ENCODE measurements around the gene LAMC3. TPM values are rescaled to one million over a fixed set of nuclear protein-coding genes. Genes with fewer than 3 reads are reported as not detected.

Gene LAMC3
- total RNA-seq, 1 donor from 2014 or later, result 0.20 TPM

DNA sequence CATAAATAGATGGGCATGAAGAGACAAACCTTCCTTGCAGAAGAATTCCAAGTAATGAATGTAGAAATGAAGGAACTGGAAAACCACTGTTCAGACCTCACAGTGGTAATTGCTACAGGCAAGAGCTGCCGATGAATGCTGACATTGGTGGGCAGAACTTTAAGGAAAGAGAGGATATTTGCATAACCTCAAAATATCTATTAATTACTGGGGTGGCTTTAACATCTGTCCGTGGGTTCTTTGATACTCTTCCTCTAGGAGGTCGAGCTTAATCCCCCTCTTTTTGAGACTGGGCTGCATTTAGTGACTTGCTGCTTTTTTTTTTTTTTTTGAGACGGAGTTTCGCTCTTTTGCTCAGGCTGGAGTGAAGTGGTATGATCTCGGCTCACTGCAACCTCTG lies 34.7 kb downstream of the LAMC3 start:
- Histone ChIP-seq H4K20me1 (ENCODE audit: insufficient read depth, low read length) (no peaks in the 10 kb centered on the region), H2AFZ (ENCODE audit: low read depth, low read length) (no peak overlapping the region), H3K27me3 (ENCODE audit: insufficient read depth, low read length) (no peaks in the 10 kb centered on the region), H3K79me2 (ENCODE audit: insufficient read depth, low read length) (no peaks in the 10 kb centered on the region), H3K4me3 (ENCODE audit: insufficient read depth, low read depth, low read length) (no peak overlapping the region), H3K36me3 (ENCODE audit: insufficient read depth, low read length) (no peaks in the 10 kb centered on the region), H3K9ac (ENCODE audit: low read length) (no peak overlapping the region), H3K9me3 (ENCODE audit: insufficient read depth, low read depth, low read length) (no peaks in the 10 kb centered on the region), H3K27ac (ENCODE audit: low read depth, low read length) (no peak overlapping the region), H3K4me1 (ENCODE audit: insufficient read depth, low read length) (no peaks in the 10 kb centered on the region), H3K4me2 (ENCODE audit: low read length) (no peak overlapping the region)
- H3K36me3 Mint-ChIP-seq (ENCODE audit: low read depth, unreplicated experiment), result no peaks in the 10 kb centered on the region
- H3K9me3 Mint-ChIP-seq (ENCODE audit: unreplicated experiment), result no peaks in the 10 kb centered on the region
- peaks cover 11% of the 10 kb centered on the region for H3K27me3 Mint-ChIP-seq (ENCODE audit: low read depth, unreplicated experiment)
- DNase-seq (ENCODE audit: low read depth) (no peak), FAIRE-seq (no peak)
- H3K4me3 Mint-ChIP-seq (ENCODE audit: unreplicated experiment), result no peak overlapping the region
- no peaks in the 10 kb centered on the region for H3K4me1 Mint-ChIP-seq (ENCODE audit: low read depth, unreplicated experiment)
- no peak overlapping the region for H3K27ac Mint-ChIP-seq (ENCODE audit: unreplicated experiment)
- TF ChIP-seq, protein P1, sequence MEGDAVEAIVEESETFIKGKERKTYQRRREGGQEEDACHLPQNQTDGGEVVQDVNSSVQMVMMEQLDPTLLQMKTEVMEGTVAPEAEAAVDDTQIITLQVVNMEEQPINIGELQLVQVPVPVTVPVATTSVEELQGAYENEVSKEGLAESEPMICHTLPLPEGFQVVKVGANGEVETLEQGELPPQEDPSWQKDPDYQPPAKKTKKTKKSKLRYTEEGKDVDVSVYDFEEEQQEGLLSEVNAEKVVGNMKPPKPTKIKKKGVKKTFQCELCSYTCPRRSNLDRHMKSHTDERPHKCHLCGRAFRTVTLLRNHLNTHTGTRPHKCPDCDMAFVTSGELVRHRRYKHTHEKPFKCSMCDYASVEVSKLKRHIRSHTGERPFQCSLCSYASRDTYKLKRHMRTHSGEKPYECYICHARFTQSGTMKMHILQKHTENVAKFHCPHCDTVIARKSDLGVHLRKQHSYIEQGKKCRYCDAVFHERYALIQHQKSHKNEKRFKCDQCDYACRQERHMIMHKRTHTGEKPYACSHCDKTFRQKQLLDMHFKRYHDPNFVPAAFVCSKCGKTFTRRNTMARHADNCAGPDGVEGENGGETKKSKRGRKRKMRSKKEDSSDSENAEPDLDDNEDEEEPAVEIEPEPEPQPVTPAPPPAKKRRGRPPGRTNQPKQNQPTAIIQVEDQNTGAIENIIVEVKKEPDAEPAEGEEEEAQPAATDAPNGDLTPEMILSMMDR (IDR thresholded peaks at IDR 0.05; ENCODE audit: insufficient read depth, low read depth, low read length), result no peak
- TF ChIP-seq EZH2 (IDR thresholded peaks at IDR 0.05; ENCODE audit: insufficient read depth, low read length), result no peak

DNA sequence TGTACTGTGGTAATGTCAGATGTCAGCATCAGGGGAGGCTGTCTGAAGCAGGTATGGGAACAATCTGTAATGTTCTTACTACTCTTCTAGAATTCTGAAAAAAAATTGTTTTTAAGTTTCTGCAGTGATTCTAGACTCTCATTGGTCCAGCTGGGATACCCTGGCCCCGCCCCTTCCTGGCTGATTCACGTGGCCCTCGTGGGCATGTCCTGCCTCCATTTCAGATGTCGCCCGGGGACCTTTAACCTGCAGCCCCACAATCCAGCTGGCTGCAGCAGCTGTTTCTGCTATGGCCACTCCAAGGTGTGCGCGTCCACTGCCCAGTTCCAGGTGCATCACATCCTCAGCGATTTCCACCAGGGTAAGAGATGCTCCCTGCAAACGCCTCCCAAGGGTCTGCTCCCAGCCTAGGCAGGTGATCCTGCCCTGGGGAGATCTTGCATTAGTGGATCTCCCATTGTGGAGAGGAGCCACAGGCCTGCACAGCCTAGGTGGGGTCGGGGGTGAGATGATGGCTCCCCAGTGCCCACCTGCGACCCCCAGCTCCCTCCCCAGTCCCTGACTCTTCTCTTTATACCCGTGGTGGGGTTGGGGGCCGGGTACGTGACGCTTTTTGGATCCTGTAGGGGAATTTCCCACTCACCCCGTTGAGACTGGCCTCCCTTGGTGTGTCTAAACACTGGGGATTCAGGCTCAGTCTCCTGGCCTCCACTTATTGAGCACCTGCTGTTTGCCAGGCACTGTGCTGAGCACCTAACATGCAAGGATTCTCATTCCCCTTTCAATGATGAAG lies 36.5 kb downstream of the LAMC3 start:
- Histone ChIP-seq H3K4me1 (ENCODE audit: insufficient read depth, low read length) (no peaks in the 10 kb centered on the region), H3K36me3 (ENCODE audit: insufficient read depth, low read length) (no peaks in the 10 kb centered on the region), H3K27ac (ENCODE audit: low read depth, low read length) (no peak overlapping the region), H3K9ac (ENCODE audit: low read length) (no peak overlapping the region), H3K9me3 (ENCODE audit: insufficient read depth, low read depth, low read length) (no peaks in the 10 kb centered on the region), H3K27me3 (ENCODE audit: insufficient read depth, low read length) (no peaks in the 10 kb centered on the region), H2AFZ (ENCODE audit: low read depth, low read length) (no peak overlapping the region), H4K20me1 (ENCODE audit: insufficient read depth, low read length) (no peaks in the 10 kb centered on the region), H3K79me2 (ENCODE audit: insufficient read depth, low read length) (no peaks in the 10 kb centered on the region), H3K4me3 (ENCODE audit: insufficient read depth, low read depth, low read length) (no peak overlapping the region), H3K4me2 (ENCODE audit: low read length) (no peak overlapping the region)
- TF ChIP-seq EZH2 (IDR thresholded peaks at IDR 0.05; ENCODE audit: insufficient read depth, low read length), result no peak
- TF ChIP-seq, protein P1 (IDR thresholded peaks at IDR 0.05; ENCODE audit: insufficient read depth, low read depth, low read length), result no peak
- Mint-ChIP-seq H3K9me3 (ENCODE audit: unreplicated experiment) (peaks cover 4% of the 10 kb centered on the region), H3K27ac (ENCODE audit: unreplicated experiment) (peak overlapping the region; percentile 44), H3K27me3 (ENCODE audit: low read depth, unreplicated experiment) (peaks cover 6% of the 10 kb centered on the region), H3K4me1 (ENCODE audit: low read depth, unreplicated experiment) (no peaks in the 10 kb centered on the region), H3K36me3 (ENCODE audit: low read depth, unreplicated experiment) (no peaks in the 10 kb centered on the region), H3K4me3 (ENCODE audit: unreplicated experiment) (no peak overlapping the region)
- FAIRE-seq (no peak), DNase-seq (ENCODE audit: low read depth) (no peak)

DNA sequence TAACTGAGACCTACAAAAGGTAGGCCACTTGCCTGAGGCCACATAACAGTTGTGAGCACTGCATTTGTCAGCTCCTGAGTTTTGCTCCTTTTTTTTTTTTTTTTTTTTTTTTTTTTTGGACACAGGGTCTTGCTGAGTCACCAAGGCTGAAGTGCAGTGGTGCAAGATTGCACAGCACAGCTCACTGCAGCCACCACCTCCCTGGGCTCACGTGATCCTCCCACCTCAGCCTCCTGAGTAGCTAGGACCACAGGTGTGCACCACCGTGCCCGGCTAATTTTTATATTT lies 37.1 kb downstream of the LAMC3 start:
- Histone ChIP-seq H3K79me2 (ENCODE audit: insufficient read depth, low read length) (no peaks in the 10 kb centered on the region), H3K4me2 (ENCODE audit: low read length) (no peak overlapping the region), H2AFZ (ENCODE audit: low read depth, low read length) (no peak overlapping the region), H3K9ac (ENCODE audit: low read length) (no peak overlapping the region), H4K20me1 (ENCODE audit: insufficient read depth, low read length) (no peaks in the 10 kb centered on the region), H3K27ac (ENCODE audit: low read depth, low read length) (no peak overlapping the region), H3K9me3 (ENCODE audit: insufficient read depth, low read depth, low read length) (no peaks in the 10 kb centered on the region), H3K4me1 (ENCODE audit: insufficient read depth, low read length) (no peaks in the 10 kb centered on the region), H3K27me3 (ENCODE audit: insufficient read depth, low read length) (no peaks in the 10 kb centered on the region), H3K4me3 (ENCODE audit: insufficient read depth, low read depth, low read length) (no peak overlapping the region), H3K36me3 (ENCODE audit: insufficient read depth, low read length) (no peaks in the 10 kb centered on the region)
- no peak for FAIRE-seq
- DNase-seq (ENCODE audit: low read depth), result no peak
- no peak overlapping the region for H3K27ac Mint-ChIP-seq (ENCODE audit: unreplicated experiment)
- no peaks in the 10 kb centered on the region for H3K36me3 Mint-ChIP-seq (ENCODE audit: low read depth, unreplicated experiment)
- peaks cover 4% of the 10 kb centered on the region for H3K27me3 Mint-ChIP-seq (ENCODE audit: low read depth, unreplicated experiment)
- peaks cover 4% of the 10 kb centered on the region for H3K9me3 Mint-ChIP-seq (ENCODE audit: unreplicated experiment)
- no peak for TF ChIP-seq EZH2 (IDR thresholded peaks at IDR 0.05; ENCODE audit: insufficient read depth, low read length)
- TF ChIP-seq, protein P1 (IDR thresholded peaks at IDR 0.05; ENCODE audit: insufficient read depth, low read depth, low read length), result no peak
- no peak overlapping the region for H3K4me3 Mint-ChIP-seq (ENCODE audit: unreplicated experiment)
- no peaks in the 10 kb centered on the region for H3K4me1 Mint-ChIP-seq (ENCODE audit: low read depth, unreplicated experiment)

Data from astrocyte (in vitro differentiated cells and primary cell).